Trophoblast cell (in vitro differentiated cells and primary cell): Measurements from ENCODE around the gene TTLL1.
A peak's percentile ranks its signal among the peaks of the same experiment; 100 is the strongest.

Experiments used
- DNase-seq, 2 donors: peaks; one replicate each; pipeline ENCODE4 v3.0.0-alpha.2; 2016
- H2AFZ ChIP-seq: 2 replicates; pipeline ENCODE4 v1.6.1; 2013; ENCODE audit warnings: low read length, moderate library complexity, mild to moderate bottlenecking; ENCODE audit not compliant: insufficient read depth, poor library complexity
- H2AK5ac ChIP-seq: 2 replicates; pipeline ENCODE4 v1.6.1; 2013; ENCODE audit warnings: mild to moderate bottlenecking, low read length
- H2BK120ac ChIP-seq: 2 replicates; pipeline ENCODE4 v1.6.1; 2013; ENCODE audit warnings: low read length, mild to moderate bottlenecking, moderate library complexity; ENCODE audit not compliant: insufficient read depth, poor library complexity
- H2BK12ac ChIP-seq: 2 replicates; pipeline ENCODE4 v1.6.1; 2013; ENCODE audit warnings: mild to moderate bottlenecking, low read length, moderate library complexity
- H2BK5ac ChIP-seq: 2 replicates; pipeline ENCODE4 v1.6.1; 2013; ENCODE audit warnings: low read length, low read depth, moderate library complexity, mild to moderate bottlenecking; ENCODE audit not compliant: poor library complexity
- H3K14ac ChIP-seq: 2 replicates; pipeline ENCODE4 v1.6.1; 2013; ENCODE audit warnings: mild to moderate bottlenecking, low read length
- H3K18ac ChIP-seq: 2 replicates; pipeline ENCODE4 v1.6.1; 2013; ENCODE audit warnings: mild to moderate bottlenecking, low read length
- H3K23ac ChIP-seq: 2 replicates; pipeline ENCODE4 v1.6.1; 2013; ENCODE audit warnings: low read length
- H3K27ac ChIP-seq: 2 replicates; pipeline ENCODE4 v1.5.1; 2013; ENCODE audit warnings: low read depth, mild to moderate bottlenecking, inconsistent platforms, low read length, moderate library complexity
- H3K27me3 ChIP-seq: 2 replicates; pipeline ENCODE4 v1.6.1; 2013; ENCODE audit warnings: inconsistent platforms, mild to moderate bottlenecking, low read length, moderate library complexity; ENCODE audit not compliant: insufficient read depth
- H3K36me3 ChIP-seq, 2 experiments: 1 replicate in 1 of 2; 2 replicates in 1 of 2; pipeline ENCODE4 v1.6.1; 2013; ENCODE audit warnings: low read length in 2 of 2, mild to moderate bottlenecking in 2 of 2, moderate library complexity in 1 of 2; ENCODE audit not compliant: insufficient read depth in 2 of 2, control insufficient read depth in 1 of 2
- H3K4ac ChIP-seq: 2 replicates; pipeline ENCODE4 v1.6.1; 2013; ENCODE audit warnings: low read depth, mild to moderate bottlenecking, low read length, moderate library complexity
- H3K4me1 ChIP-seq, 2 experiments: 1 replicate in 1 of 2; 2 replicates in 1 of 2; pipeline ENCODE4 v1.6.1; 2013; ENCODE audit warnings: low read length in 2 of 2, mild to moderate bottlenecking in 2 of 2, moderate library complexity in 1 of 2; ENCODE audit not compliant: insufficient read depth in 2 of 2, control insufficient read depth in 1 of 2
- H3K4me2 ChIP-seq: 2 replicates; pipeline ENCODE4 v1.6.1; 2013; ENCODE audit warnings: inconsistent platforms, mild to moderate bottlenecking, low read length, moderate library complexity
- H3K4me3 ChIP-seq: 2 replicates; pipeline ENCODE4 v1.5.1; 2013; ENCODE audit warnings: mild to moderate bottlenecking, low read depth, low read length, inconsistent platforms
- H3K79me1 ChIP-seq: one replicate; pipeline ENCODE4 v1.6.1; 2013; ENCODE audit warnings: low read length
- H3K79me2 ChIP-seq: 2 replicates; pipeline ENCODE4 v1.6.1; 2013; ENCODE audit warnings: low read length, mild to moderate bottlenecking; ENCODE audit not compliant: control insufficient read depth, insufficient read depth, poor library complexity
- H3K9ac ChIP-seq: 2 replicates; pipeline ENCODE4 v1.6.1; 2013; ENCODE audit warnings: mild to moderate bottlenecking, low read length
- H3K9me3 ChIP-seq: 2 replicates; pipeline ENCODE4 v1.6.1; 2013; ENCODE audit warnings: low read depth, mild to moderate bottlenecking, control low read depth, inconsistent platforms, low read length; ENCODE audit not compliant: insufficient read depth
- H4K12ac ChIP-seq: 2 replicates; pipeline ENCODE4 v1.6.1; 2013; ENCODE audit warnings: low read depth, mild to moderate bottlenecking, low read length, moderate library complexity
- H4K8ac ChIP-seq: 2 replicates; pipeline ENCODE4 v1.6.1; 2013; ENCODE audit warnings: low read depth, mild to moderate bottlenecking, low read length, moderate library complexity
- H4K91ac ChIP-seq: one replicate; pipeline ENCODE4 v1.6.1; 2013; ENCODE audit warnings: low read depth, mild to moderate bottlenecking, low read length, moderate library complexity
- WGBS: extraction: QIAGEN DNeasy Blood & Tissue Kit; methylation state at CpG from one replicate; pipeline ENCODE4 v1.1.7; 2013; ENCODE audit warnings: missing lambda C conversion rate; ENCODE audit not compliant: insufficient read length, insufficient coverage; ENCODE audit errors: extremely low coverage; 5-methylcytosine and 5-hydroxymethylcytosine counted together

TTLL1 gene

DNA sequence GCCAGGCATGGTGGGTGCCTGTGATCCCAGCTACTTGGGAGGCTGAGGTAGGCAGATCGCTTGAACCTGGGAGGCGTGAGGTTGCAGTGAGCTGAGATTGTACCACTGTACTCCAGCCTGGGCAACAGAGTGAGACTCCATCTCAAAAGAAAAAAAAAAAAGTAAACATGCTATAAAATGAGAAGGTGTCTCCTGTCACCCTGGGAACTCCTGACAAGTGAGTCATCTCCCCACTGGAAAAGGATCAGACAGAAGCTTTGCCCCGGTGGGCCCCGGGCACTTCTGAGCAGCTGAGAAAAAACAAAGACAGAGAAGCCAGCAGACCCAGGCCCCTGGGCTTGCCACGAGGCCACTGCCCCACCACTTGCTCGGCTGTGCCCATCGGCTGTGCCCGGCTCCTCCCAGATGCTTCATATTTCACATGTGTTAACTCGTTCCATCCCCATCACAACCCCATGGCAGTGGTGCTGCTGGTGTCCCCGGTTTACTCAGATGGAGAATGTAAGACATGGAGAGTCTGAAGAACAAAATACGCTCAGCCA is 22.3 kb downstream of the TTLL1 start:
- WGBS, result no CpG with 5 or more reads among the region's 11 CpGs
- H3K4me3 ChIP-seq, result no peak overlapping the region
- H3K18ac ChIP-seq, result no peak overlapping the region
- H3K4me1 ChIP-seq, result peaks cover 6 to 10% of the 10 kb centered on the region in 2 experiments
- H2BK5ac ChIP-seq, result peak overlapping the region; percentile 10
- no peak overlapping the region for H3K4ac ChIP-seq
- H2BK120ac ChIP-seq, result no peak overlapping the region
- peaks cover 2% of the 10 kb centered on the region for H3K9me3 ChIP-seq
- no peaks in the 10 kb centered on the region for H3K27me3 ChIP-seq
- H3K36me3 ChIP-seq, result peaks cover 4 to 5% of the 10 kb centered on the region in 2 experiments
- no peak overlapping the region for H3K14ac ChIP-seq
- no peak overlapping the region for H4K8ac ChIP-seq
- H2BK12ac ChIP-seq, result no peak overlapping the region
- no peak overlapping the region for H3K23ac ChIP-seq
- no peak for DNase-seq
- H2AK5ac ChIP-seq, result no peak overlapping the region
- no peak overlapping the region for H3K9ac ChIP-seq
- H4K12ac ChIP-seq, result no peak overlapping the region
- no peak overlapping the region for H2AFZ ChIP-seq
- H4K91ac ChIP-seq, result no peak overlapping the region
- no peak overlapping the region for H3K27ac ChIP-seq
- H3K79me2 ChIP-seq, result no peaks in the 10 kb centered on the region
- no peak overlapping the region for H3K4me2 ChIP-seq
- no peaks in the 10 kb centered on the region for H3K79me1 ChIP-seq

- no peak overlapping the region for H2BK12ac ChIP-seq
- H3K4me2 ChIP-seq, result no peak overlapping the region
- H3K23ac ChIP-seq, result no peak overlapping the region
- H4K91ac ChIP-seq, result no peak overlapping the region
- H2AFZ ChIP-seq, result no peak overlapping the region
- H2BK120ac ChIP-seq, result no peak overlapping the region
- no CpG with 5 or more reads among the region's 7 CpGs for WGBS
- peaks cover 6 to 10% of the 10 kb centered on the region in 2 experiments for H3K4me1 ChIP-seq
- no peak for DNase-seq
- no peak overlapping the region for H3K18ac ChIP-seq
- H3K79me1 ChIP-seq, result no peaks in the 10 kb centered on the region
- no peak overlapping the region for H3K14ac ChIP-seq
- H3K4me3 ChIP-seq, result no peak overlapping the region
- H4K8ac ChIP-seq, result no peak overlapping the region
- no peak overlapping the region for H3K27ac ChIP-seq
- no peaks in the 10 kb centered on the region for H3K27me3 ChIP-seq
- no peak overlapping the region for H2AK5ac ChIP-seq
- H4K12ac ChIP-seq, result no peak overlapping the region
- no peak overlapping the region for H3K4ac ChIP-seq
- H3K9me3 ChIP-seq, result peaks cover 2% of the 10 kb centered on the region
- H3K36me3 ChIP-seq, result peaks cover 4% of the 10 kb centered on the region in 2 experiments
- no peak overlapping the region for H3K9ac ChIP-seq
- H2BK5ac ChIP-seq, result no peak overlapping the region
- no peaks in the 10 kb centered on the region for H3K79me2 ChIP-seq
Measured at GRCh38 chr22:43066134-43066533, 23.1 kb downstream of the TTLL1 start.

GRCh38 chr22:43060183-43060582 is 29.0 kb downstream of the TTLL1 start:
- Histone ChIP-seq H3K18ac (no peak overlapping the region), H3K9ac (no peak overlapping the region), H3K4me2 (no peak overlapping the region), H3K4me1 (no peaks in the 10 kb centered on the region), H4K8ac (no peak overlapping the region), H3K4me3 (no peak overlapping the region), H3K27me3 (no peaks in the 10 kb centered on the region), H3K9me3 (no peaks in the 10 kb centered on the region), H2BK120ac (no peak overlapping the region), H3K27ac (no peak overlapping the region), H3K36me3 (peaks cover 4% of the 10 kb centered on the region in 2 experiments), H3K4ac (no peak overlapping the region), H2BK5ac (no peak overlapping the region), H4K91ac (no peak overlapping the region), H3K23ac (no peak overlapping the region), H2BK12ac (no peak overlapping the region), H2AFZ (no peak overlapping the region), H2AK5ac (no peak overlapping the region), H3K14ac (no peak overlapping the region), H3K79me1 (no peaks in the 10 kb centered on the region), H3K79me2 (no peaks in the 10 kb centered on the region), H4K12ac (no peak overlapping the region)
- no CpG with 5 or more reads among the region's 5 CpGs for WGBS
- DNase-seq, result peak; percentile 59 to 72

DNA sequence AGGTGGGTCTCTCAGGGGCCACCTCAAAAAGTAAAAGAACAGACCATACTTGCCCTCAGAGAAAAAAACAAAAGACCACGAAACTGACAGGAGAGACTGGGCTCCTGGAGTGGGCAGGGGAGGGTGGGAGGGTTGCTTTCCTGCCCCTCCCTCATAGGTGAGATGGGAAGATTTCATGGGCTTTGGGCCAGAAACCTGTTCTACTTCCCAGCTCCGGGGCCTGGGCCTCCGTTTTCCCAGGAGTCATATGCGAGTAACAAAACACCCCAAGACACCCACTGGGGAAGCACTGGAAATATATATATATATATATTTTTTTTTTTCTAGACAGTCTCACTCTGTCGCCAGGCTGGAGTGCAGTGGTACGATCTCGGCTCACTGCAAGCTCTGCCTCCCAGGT is 31.6 kb downstream of the TTLL1 start:
- no peak overlapping the region for H3K4ac ChIP-seq
- no peak overlapping the region for H3K23ac ChIP-seq
- H2AFZ ChIP-seq, result no peak overlapping the region
- H3K36me3 ChIP-seq, result no peaks in the 10 kb centered on the region
- no peaks in the 10 kb centered on the region for H3K4me1 ChIP-seq
- no CpG with 5 or more reads among the region's 7 CpGs for WGBS
- no peak overlapping the region for H3K27ac ChIP-seq
- H2BK12ac ChIP-seq, result no peak overlapping the region
- DNase-seq, result no peak
- H3K14ac ChIP-seq, result no peak overlapping the region
- H3K9ac ChIP-seq, result no peak overlapping the region
- H3K79me2 ChIP-seq, result no peaks in the 10 kb centered on the region
- no peak overlapping the region for H3K4me3 ChIP-seq
- no peaks in the 10 kb centered on the region for H3K27me3 ChIP-seq
- no peak overlapping the region for H4K91ac ChIP-seq
- H2BK5ac ChIP-seq, result no peak overlapping the region
- no peaks in the 10 kb centered on the region for H3K79me1 ChIP-seq
- no peak overlapping the region for H4K12ac ChIP-seq
- no peaks in the 10 kb centered on the region for H3K9me3 ChIP-seq
- H3K4me2 ChIP-seq, result no peak overlapping the region
- H2AK5ac ChIP-seq, result no peak overlapping the region
- H4K8ac ChIP-seq, result no peak overlapping the region
- H2BK120ac ChIP-seq, result no peak overlapping the region
- no peak overlapping the region for H3K18ac ChIP-seq
